ENCODE results near the gene ANKRD61.
"Not testable (repeated sequence)": the region's sequence is repeated elsewhere in the genome, so short reads cannot be mapped to it uniquely, and the experiment has no call there.

Gene ANKRD61

DNA sequence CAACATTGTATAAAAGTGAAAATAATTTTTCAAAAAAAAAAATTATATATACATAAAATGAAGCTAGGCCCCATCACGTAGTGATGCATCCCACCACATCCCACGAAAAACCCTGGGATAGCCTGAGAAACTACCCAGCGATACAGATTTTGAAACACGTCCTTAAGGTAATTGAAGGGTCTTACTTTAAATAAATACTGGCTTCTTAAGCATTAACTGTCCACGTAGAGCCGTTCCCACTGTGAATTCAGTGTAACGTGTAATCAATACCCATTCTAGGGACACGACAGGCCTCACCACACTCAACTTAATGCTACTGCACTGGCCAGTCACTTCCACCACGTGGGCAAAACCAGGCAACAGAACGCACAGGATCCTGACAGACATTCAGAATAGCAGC, 4.0 kb downstream of the ANKRD61 start:
- DNase-seq (ENCODE audit: low read depth) = no peak
- TF ChIP-seq CTCF (conservative IDR thresholded peaks at IDR 0.05; ENCODE audit: low read depth, low read length) = no peak
- H3K4me3 ChIP-seq (ENCODE audit: low read length) = no peak overlapping the region

DNA sequence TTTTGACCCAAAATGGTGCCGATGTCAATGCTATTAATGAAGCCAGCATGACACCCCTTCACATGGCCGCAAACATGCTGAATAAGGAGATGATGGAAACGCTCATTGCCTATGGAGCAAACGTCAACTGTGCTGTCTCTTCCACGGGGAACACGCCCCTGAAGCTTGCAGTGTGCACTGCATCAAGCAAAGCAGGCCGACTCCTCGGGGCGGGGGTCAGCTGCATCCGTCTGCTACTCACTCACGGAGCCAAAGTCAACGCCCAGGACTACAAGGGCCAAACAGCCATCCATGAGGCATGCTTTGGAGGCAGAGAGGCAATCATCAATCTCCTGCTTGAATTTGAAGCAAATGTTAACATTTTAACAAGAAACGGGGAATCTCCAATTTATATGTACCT, 4.5 kb downstream of the ANKRD61 start:
- no peak for TF ChIP-seq CTCF (conservative IDR thresholded peaks at IDR 0.05; ENCODE audit: low read depth, low read length)
- no peak overlapping the region for H3K4me3 ChIP-seq (ENCODE audit: low read length)
- DNase-seq (ENCODE audit: low read depth) = no peak

GRCh38 chr7:6049780-6050179, 18.6 kb downstream of the ANKRD61 start:
- no peak for DNase-seq (ENCODE audit: low read depth)
- no peak overlapping the region for H3K4me3 ChIP-seq (ENCODE audit: low read length)
- TF ChIP-seq CTCF (conservative IDR thresholded peaks at IDR 0.05; ENCODE audit: low read depth, low read length) = no peak

- not testable (repeated sequence) for DNase-seq (ENCODE audit: low read depth); H3K4me3 ChIP-seq (ENCODE audit: low read length)
These were observed 20.0 kb downstream of the ANKRD61 start for GRCh38 chr7:6051185-6051584.

DNA sequence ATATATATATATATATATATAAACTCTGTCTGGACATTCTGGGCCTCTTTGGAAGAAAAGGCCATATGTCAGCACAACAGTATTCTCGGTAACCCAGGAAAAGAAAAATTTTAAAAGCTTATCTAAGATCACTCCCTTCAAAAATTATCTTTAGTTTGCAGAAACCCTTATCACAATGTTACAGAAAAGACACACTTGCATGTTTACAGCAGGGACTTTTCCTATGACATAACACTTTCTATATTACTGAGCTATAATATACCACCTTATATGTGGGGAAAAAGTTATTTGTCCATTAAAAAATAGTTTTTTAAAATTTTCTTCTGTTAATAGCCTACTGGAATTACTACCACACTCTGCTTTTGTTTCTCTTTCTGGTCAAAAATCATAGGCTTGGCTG, 25.4 kb downstream of the ANKRD61 start:
- no peak for TF ChIP-seq CTCF (conservative IDR thresholded peaks at IDR 0.05; ENCODE audit: low read depth, low read length)
- H3K4me3 ChIP-seq (ENCODE audit: low read length) = no peak overlapping the region

DNA sequence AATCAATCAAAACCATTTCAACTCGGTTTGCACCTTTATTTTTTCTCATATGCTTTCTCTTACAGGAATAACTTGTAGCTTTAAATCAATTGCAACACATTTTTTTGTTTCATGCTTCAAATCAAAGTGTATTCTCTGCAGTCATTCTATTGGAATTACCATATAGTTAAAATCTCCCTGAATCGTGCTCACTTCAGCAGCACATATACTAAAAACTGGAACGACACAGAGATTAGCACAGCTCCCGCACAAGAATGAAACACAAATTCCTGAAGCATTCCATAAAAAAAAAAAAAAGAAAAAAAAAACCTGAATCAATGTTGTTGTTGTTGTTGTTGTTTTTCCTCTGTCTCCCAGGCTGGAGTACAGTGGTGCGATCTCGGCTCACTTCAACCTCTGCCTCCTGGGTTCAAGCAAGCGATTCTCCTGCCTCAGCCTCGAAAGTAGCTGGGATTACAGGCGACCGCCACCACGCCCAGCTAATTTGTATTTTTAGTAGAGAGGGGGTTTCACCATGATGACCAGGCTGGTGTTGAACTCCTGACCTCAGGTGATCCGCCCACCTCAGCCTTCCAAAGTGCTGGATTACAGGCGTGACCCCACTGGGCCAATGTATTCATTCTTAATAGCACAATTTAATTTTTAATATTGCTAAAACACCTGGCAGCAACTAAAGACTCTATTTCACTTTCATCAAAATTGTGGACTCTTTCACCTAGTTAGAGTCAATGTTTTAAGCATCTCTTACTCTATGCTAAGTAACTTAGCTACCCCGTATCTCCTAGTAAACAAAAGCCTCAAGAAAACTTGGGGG, 26.3 kb downstream of the ANKRD61 start:
- H3K4me3 ChIP-seq (ENCODE audit: low read length) = peak overlapping the region; percentile 76
- DNase-seq (ENCODE audit: low read depth) = no peak

More for the DNA sequence above, 25.4 kb downstream of the ANKRD61 start:
- no peak for DNase-seq (ENCODE audit: low read depth)

GRCh38 chr7:6059941-6060340, 28.8 kb downstream of the ANKRD61 start:
- DNase-seq (ENCODE audit: low read depth); H3K4me3 ChIP-seq (ENCODE audit: low read length): not testable (repeated sequence)

More for the DNA sequence above, 26.3 kb downstream of the ANKRD61 start:
- no peak for TF ChIP-seq CTCF (conservative IDR thresholded peaks at IDR 0.05; ENCODE audit: low read depth, low read length)

DNA sequence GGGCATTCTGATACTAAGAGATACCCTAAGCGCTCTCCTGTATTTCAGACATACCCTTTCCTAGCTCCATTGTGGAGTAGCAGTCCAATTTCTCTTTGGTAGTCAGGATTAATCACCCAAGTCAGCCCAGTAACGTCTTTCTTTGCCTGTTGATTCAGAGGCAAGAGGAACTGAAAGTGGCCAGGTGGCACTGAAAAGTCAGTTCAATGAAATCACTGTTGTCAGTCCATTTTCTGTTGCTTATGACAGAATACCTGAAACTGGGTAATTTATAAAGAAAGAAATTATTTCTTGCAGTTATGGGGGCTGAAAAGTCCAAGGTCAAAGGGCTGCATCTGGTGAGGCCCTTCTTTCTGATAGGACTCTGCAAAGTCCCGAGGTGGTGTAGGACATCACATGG, 40.2 kb downstream of the ANKRD61 start:
- TF ChIP-seq CTCF (conservative IDR thresholded peaks at IDR 0.05; ENCODE audit: low read depth, low read length) = no peak
- no peak for DNase-seq (ENCODE audit: low read depth)
- no peak overlapping the region for H3K4me3 ChIP-seq (ENCODE audit: low read length)

Measured in retinal pigment epithelial cell (primary cell).